Cortex of kidney (tissue), 1 donor: ENCODE results near the gene SERTAD2.

ENCODE experiments used
- DNase-seq: peaks from one replicate; lab custom pipeline; 2025; lab: John Stamatoyannopoulos, UW

SERTAD2 gene

DNA sequence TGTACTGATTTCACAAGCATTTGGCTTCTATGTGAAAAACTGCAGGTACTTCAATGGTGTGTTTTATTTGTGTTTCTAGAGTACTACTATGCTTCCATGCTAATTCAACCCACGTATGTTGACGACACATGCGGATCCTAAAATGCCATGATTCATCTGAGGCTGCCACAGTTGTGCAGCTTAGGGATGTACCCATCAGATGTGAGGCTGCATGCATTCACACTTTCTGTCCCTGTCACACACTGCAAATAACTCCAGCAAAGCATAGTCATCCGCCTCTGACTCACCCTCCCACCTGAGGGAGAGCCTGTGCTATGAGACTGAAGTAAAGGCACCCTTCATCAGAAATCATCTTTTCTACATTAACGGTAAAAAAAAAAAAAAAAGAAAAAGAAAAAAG is 22.1 kb upstream of the SERTAD2 start:
- no peak for DNase-seq

DNA sequence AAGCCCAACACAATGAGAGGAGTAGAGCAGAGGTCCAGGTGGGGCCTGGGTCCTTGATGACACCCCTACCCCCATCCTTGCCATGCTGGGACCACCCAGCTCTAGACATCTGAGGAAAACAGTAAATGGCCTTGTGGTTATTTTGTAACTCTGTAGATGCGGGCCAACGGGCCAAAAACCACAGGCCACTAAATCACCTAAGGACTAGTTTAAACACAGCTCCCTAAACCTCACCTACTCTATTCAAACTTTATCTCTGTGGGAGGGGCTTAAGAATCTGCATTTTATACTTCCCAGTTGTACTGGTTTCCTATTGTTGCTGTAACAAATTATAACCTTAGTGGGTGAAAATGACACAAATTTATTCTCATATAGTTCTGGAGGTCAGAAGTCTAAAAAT is 19.0 kb upstream of the SERTAD2 start:
- DNase-seq = no peak

DNA sequence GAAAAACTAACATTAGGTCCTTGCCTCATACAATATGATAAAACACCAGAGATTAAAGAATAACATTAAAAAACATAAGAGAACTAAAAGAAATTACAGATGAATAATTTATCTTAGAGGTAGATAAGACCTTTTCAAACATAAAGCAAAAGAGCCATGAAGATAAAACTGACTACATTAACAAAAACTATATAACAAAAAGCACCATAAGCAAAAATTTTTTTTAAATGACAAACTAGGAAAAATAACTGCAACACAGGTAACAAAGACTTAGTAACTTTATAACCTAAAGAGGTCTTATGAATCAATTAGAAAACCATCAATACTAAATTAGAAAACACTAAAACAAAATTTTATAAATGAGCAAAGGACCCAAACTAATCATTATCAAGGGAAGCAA is 16.3 kb upstream of the SERTAD2 start:
- DNase-seq = no peak

DNA sequence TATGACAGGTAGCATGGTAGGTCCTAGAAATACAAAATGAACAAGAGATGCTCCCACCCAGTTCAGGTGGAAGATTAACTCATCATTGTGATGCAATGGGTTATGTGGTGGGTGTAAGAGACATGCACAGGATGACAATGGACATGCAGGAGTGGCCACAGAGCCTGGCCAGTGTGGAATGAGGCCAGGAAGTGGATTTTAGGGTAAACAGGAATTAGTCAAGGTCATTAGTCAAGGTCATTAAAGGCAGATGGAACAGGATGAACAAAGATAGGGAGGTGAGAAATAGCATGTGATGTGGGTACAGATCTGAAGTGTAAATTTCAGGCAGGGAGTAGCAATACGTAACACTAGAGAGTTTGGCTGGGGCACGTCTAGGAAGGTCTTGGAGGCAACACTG is 15.6 kb upstream of the SERTAD2 start:
- no peak for DNase-seq

DNA sequence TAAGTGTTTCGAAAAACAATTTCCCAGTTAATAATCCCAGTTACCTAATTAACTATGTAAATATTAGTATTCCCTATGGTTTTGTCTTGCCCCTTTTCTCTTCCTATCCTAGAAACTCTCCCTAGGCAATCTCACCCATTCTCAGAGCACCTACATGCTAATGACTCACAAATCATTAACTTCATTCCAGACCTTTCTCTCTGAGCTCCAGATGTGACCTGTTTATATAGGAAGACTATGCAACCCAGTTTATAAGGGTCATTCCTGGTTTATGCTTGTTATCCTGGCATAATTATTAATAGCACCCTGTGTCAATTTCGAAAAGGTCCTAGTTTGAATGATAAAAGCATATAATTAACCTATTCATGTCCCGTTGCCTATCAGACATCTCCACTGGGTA is 14.8 kb upstream of the SERTAD2 start:
- DNase-seq = no peak

DNA sequence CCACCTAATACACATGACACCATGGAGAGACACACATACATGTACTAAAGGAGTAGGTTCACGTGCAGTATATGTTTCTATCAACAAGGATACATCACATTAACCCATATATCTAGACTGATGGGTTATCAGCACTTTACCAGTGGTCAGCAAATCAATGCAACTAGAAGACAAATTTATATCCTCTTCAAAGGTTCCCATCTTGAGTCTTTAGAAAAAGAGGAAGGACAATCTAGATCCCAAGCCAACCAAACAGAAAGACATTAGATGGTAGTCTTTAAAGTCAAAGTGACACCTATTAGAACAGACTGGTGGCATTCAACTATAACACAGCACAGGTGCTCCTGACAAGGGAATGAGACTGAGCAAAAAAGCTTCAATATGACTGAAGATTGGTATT is 13.8 kb upstream of the SERTAD2 start:
- no peak for DNase-seq

DNA sequence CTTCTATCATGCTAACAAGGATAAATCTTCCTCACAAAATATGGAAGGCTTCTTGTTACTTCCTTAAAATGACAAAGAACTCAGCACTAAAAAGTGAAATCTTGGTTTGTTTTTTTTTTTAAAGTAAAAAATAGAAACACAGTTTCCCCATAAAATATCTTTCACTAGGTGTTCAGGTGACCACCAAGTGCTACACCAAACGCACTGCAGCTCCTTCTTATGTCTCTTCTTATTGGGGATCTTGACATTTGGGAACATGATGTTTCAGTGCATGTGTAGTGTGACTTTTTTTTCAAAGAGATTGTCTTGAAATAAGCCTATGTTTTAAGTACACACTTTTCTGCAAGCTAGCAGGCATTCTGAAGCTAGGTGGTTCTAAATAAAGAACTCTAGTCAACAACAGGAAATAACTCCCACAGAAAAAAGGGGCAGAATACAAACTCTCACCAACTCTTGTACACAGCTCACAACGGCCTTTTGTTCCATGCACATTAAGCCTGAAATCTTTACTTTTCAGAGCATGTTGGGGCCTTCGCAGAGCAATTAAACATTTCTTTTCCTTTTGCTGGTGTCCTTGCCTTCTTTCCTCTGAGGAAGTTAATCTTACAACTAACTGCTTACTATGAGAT is 13.2 kb upstream of the SERTAD2 start:
- no peak for DNase-seq

DNA sequence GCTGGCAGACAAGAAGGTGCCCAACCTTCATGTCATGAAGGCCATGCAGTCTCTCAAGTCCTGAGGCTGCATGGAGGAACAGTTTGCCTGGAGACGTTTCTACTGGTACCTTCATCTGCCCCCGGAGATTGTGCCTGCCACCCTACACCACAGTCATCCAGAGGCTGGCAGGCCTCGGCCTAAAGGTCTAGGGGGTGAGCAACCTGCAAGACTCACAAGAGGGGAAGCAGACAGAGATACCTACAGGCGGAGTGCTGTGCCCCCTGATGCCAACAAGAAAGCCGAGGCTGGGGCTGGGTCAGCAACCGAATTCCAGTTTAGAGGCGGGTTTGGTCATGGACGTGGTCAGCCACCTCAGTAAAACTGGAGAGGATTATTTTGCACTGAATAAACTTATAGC is 12.0 kb upstream of the SERTAD2 start:
- no peak for DNase-seq

DNA sequence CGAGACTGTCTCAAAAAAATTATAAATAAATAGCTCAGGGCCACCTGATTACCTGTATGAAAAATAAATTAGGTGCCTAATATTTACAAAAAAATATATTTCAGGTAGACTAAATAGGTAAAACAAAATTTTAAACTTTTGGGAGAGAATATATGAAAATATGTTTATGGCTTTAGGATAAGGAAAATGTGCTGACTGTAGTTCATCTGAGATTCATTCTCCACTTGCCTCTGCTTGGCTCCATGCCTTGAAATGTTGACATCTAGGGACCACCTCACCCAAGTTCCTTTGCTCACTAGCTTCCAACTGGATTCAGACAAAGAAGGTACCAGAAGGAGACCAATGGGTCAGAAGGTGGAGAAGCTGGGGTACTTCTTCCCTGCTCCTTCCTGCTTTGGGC is 9.7 kb upstream of the SERTAD2 start:
- DNase-seq = no peak

DNA sequence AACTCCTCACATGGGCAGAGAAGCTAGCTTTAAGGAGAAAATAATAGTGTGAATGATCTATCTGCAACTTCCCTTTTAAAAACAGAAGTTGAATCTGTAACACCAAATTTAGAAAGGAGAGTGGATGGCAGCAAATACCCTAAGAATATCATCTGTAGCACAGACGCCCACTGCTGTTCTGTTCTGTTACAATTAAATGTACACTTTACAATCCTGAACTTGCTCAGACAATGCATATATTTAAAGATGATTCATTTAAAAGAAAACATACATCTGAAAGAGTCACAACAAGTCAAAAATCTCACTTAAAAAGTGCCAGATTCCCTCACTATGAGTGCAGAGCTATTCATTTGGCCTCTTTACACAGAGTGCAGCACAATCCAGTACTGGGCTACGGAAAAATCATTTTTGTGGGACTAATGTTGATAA is 8.0 kb upstream of the SERTAD2 start:
- no peak for DNase-seq

DNA sequence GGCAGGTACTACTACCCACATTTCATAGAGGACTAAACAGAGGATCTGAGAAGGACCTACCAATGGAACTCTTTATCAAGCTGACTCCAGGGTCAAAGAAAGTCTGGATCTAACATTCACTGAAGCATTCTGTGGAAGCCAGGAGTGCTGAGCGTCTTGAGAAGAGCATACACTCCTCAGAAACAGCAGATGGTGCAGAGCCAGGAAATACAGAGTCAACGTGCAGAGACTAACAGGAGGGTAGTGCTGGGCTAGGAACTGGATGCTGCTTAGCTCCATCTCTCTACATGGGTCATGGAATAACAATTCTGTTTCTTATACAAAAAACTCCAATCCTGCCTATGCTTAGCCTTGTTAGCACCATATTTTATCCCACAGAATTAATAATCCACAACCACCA is 5.5 kb upstream of the SERTAD2 start:
- no peak for DNase-seq

DNA sequence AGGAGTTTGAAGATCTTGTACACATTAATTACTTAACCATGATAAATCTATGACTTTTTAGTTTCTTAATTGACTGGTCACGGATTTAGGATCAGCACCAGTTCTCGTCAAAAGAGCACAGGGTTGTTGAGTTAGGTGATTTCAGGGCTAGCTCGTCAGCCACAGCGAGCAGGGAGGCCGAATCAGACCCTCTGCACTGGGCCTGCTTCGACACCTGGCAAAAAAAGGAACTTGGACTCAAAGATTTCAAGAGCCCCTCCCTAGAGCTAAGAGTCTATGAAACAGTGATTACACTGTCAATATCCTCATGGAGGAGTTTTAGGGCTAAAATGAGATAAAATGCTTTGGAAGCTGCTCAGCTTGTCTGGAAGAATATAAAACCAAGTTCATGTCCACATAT is 4.6 kb upstream of the SERTAD2 start:
- no peak for DNase-seq

DNA sequence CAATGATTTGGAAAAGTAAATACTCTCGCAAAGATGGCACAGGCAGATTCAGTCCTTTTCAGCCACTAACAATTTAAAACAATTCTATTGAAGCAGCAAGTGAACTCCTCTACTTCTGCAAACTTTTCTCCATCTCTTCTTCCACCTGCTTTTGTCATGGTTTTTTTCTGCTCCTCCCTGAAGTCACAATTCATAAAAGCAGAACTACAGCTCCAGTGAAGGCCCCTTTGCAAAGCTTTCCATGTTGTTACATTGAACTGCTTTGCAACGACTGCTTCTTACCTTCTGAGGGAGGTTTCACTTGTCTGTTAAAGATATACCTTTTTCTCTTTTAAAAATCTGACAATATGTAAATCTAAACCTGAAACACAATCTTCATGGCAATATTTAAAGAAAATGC is 3.7 kb upstream of the SERTAD2 start:
- no peak for DNase-seq

DNA sequence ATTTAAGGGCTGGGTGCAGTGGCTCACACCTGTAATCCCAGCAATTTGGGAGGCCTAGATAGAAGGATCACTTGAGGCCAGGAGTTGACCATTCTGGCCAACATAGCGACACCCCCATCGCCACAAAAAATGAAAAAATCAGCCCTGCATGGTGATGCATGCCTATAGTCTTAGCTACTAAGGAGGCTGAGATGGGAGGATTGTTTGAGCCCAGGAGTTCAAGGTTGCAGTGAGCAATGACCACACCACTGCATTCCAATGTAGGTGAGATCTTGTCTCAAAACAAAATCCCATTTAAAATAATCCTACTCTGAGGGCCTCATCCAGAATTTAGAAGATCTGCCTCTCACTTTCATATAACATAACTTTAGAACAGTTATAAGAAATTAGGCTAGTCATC is 2.7 kb upstream of the SERTAD2 start:
- DNase-seq = no peak

DNA sequence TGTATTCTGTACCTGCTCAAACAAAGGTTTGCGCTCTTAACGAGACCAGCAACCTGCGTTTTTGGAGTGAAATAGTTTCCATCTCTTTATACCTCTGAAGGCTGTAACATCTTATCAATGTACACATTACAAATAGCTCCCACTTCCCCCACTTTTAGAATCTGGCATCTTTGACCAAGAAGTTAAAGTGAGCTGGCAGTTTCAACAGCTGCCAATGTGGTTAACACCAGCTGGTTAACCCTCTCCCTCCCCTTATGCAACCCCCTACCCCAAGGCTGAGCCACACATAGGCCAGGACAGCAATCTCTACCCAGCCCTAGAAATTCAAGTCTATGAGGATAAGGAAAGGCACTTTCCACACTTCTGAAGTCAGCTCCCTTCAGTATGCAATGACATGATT is 2.2 kb upstream of the SERTAD2 start:
- DNase-seq = no peak

DNA sequence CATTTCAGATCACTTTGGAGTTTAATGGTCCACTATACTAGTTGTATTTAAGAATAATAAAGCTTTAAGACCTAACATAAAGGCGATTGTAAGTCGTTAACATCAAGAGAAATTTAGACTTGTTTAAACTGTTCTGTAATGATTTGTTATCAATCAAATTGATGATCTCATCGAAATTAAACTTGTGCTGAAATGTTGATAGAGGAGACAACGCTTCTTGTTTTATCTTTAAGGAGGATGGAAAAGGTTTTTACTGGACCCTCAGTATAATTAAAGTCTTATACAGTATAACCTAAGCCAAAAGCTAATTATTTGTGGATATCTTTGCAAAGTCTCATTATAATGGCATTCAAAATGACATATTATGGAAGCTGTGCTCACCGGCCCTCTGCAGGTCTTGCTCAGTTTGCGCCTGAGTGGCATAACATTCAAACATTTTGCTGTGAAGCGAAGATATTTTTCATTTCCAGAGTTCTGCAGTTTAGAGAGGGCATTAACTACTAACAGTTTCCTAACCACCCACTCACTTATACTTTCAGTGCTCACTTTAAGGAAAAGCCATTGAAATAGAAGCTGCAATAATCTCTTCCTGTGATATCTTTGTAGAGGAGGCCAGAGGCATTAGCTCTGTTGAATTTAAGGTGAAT is 1.4 kb upstream of the SERTAD2 start:
- DNase-seq = no peak

DNA sequence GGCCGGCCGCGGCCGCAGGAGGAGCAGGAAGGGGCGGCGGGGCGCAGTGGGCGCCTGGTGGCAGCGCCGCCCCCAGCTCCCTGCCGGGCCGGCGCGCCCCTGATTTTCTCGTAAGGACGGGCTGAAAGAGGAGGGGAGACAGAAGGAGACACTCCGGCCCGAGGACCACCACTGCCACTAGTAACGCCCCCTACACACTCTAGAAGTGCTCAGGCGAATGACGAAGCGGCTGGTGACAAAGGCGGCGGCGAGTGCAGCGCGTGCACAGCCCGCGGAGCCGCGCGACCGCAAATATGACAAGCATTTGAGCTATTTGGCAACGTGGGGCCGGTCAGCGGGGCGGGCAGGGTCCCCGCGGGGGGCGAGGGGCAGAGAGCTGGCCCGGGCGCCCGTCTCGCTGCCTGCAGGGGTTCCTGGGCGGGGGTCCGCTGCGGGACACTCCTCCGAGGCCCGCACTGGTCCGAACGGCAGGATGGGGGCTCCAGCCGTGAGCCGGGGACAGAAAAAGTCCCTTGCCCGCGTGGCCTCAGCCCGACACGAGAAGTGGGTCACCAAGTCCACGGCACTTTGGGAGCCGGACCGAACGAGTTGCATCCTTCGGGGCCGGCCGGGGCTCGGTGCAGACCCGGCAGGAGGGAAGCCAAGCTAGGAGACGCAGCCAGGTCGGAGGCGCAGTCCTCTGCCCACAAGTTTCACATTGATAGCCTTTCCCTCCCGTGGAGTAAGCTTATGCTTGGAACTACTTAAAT is 524 bp upstream of the SERTAD2 start:
- DNase-seq = no peak

DNA sequence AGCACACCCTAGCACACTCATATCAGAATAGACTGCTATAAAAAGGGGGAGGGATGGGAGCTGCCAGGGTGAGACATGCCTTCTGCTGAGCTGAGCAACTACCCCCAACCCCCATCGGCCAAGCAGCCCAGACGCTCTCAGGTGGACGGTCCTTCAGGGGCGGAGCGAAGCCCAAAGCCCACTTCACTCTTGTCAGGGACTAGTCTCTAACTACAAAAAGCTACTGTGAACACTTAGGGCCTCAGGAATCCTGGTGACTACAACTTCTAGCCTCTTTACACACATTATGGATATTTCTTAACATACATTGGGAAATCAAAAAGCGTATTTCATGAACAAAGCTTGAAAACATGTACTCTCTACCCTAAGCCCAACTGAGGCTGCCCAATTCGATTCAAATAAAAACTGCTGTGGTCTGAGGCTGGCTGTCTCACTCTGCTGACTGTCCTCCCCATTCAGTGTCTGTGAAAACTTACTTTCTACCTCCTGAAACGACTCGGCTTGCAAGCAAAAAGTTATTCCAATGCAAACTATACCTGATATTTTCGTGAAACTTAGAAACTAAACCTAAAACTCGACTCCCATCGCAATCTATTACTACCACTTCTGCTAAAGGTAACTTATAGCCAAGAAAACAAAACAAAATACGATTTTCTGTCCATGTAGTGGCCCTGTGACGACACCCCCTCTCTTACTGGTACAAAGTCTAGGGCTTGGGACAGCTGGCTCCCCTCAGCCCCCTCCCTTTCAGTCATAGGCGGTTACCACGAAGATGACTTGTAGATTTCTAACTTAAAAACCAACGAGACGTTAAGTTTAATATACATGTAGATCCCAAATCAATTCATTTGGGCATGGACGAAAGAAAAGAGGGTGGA is 1.2 kb downstream of the SERTAD2 start:
- DNase-seq = no peak

DNA sequence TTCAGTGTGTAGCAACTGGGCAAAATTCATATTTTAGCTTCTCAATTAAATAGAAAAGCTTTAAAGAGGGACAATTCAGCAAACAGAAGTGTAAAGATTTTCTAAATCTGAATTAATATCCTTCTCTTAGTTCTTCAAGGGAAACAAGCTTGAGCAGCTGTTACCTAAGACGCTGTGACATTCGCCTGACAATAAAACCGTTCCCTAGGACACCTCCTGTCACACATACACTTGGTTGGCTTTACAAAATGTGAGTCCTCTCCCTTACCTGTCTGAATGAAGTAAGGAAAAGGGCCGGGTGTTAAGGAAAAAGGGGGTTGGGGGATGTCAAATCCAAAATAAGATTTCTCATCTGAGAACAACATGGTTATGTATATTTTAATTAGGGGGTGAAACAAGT is 2.1 kb downstream of the SERTAD2 start:
- DNase-seq = no peak

DNA sequence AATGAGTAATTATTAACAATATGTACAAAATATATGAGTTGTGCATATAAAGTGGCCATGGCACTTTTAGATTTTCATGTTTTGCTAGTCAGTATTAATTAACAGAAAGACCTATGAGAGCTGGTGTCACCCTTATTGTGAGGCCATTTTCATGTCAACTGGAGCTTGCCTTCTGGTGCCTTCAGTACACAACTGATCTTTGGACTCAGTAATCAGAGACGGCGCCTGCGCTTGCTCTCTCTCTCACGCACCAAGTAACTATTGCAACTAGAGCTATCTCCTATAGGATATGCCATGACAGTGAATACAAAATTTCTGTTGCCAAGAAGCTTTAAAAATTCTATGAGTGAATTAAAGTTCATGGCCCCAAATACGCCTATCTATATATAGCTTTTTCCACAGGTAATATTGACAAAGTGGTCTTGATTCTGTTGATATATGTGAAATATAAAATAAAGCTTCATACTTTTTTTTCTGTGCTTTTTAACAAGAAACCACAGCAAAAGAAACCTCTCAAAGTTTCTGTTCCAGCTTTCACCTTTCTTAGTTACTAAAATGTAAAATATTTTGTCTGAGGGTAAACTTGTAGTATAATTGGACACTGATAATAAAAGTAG is 2.9 kb downstream of the SERTAD2 start:
- DNase-seq = no peak

DNA sequence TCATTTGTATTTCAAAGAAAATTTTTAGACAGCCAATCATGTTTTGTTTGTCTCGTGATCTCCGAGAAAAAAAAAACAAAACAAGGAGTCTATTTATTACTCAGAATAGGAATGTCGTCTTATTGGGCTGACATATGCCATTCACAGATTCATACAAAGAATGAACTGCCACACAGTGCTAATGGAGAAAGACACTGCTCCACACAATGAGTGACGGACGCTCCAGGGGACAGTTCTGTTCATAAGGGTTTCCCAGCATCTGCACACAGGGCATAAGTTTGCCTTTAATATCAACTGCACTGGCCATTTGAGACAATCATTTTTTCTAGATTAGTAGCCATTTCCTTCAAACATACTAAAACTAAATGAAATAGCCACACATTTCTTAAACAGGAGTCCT is 3.4 kb downstream of the SERTAD2 start:
- DNase-seq = no peak

DNA sequence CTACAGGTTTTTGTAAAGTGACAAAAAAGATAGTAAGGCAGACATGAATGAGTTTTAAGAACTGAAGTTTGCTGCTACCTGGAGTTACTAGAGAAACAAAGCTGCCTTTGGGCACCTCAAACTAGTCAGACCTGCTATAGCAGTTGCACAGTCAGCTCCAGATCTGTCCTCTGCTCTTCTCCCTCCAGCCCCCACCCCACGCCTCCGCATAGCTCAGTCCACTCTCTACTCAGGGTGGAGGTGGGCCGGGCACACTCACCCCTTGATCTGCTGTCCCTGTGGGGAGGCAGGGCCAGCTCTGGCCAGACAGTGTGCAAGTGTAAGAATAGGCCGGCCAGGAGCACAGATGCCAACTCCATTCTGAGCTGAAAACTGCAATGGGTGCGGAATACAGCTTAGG is 4.1 kb downstream of the SERTAD2 start:
- no peak for DNase-seq
